HG03097 (cell line): ENCODE results near the gene GSDME.

ENCODE experiments used
- ATAC-seq: cut with Tn5 transposase; IDR thresholded peaks from one replicate; pipeline ENCODE4 v1.9.1; 2021; ENCODE audit not compliant: unreplicated experiment, low FRiP score

Gene GSDME

GRCh38 chr7:24659505-24659904 is 97.8 kb downstream of the GSDME start:
- ATAC-seq = no peak

GRCh38 chr7:24657980-24658379 is 99.3 kb downstream of the GSDME start:
- no peak for ATAC-seq

- ATAC-seq = no peak
Observed at GRCh38 chr7:24656608-24657007, 100.7 kb downstream of the GSDME start.

GRCh38 chr7:24654305-24654704 is 103.0 kb downstream of the GSDME start:
- no peak for ATAC-seq

GRCh38 chr7:24653316-24654085 is 103.8 kb downstream of the GSDME start:
- no peak for ATAC-seq

- ATAC-seq = no peak
Observed at GRCh38 chr7:24652251-24652939, 104.9 kb downstream of the GSDME start.
